MM.1S (cell line): ENCODE data around the gene PSMB11.

Experiments
- DNase-seq: peaks from one replicate; pipeline ENCODE4 v3.0.0-alpha.2; 2015
- H2AFZ ChIP-seq: fragments of 300-600 bp; sonication (generic); 2 replicates; pipeline ENCODE4 v1.6.0; 2016; ENCODE audit warnings: antibody characterized with exemption, low read length
- H3F3A ChIP-seq: fragments of 300-600 bp; sonication (generic); 2 replicates; pipeline ENCODE4 v1.6.1; 2016; ENCODE audit warnings: mild to moderate bottlenecking, antibody characterized with exemption, low read length, moderate library complexity, mixed read lengths; ENCODE audit not compliant: insufficient read depth
- H3K27ac ChIP-seq: fragments of 300-600 bp; sonication (generic); 2 replicates; pipeline ENCODE4 v1.5.1; 2016; ENCODE audit warnings: mild to moderate bottlenecking, low read length
- H3K27me3 ChIP-seq: fragments of 300-600 bp; sonication (generic); replicated peaks from 2 replicates; pipeline ENCODE4 v1.6.0; 2016; ENCODE audit warnings: low read length; ENCODE audit not compliant: insufficient read depth
- H3K36me3 ChIP-seq: fragments of 300-600 bp; sonication (generic); replicated peaks from 2 replicates; pipeline ENCODE4 v1.6.1; 2016; ENCODE audit warnings: mild to moderate bottlenecking, low read length, mixed read lengths; ENCODE audit not compliant: insufficient read depth
- H3K4me1 ChIP-seq: fragments of 300-600 bp; sonication (generic); 2 replicates; pipeline ENCODE4 v1.6.1; 2016; ENCODE audit warnings: low read length, mixed read lengths
- H3K4me2 ChIP-seq: fragments of 300-600 bp; sonication (generic); 2 replicates; pipeline ENCODE4 v1.6.0; 2016; ENCODE audit warnings: low read depth, low read length
- H3K4me3 ChIP-seq: fragments of 300-600 bp; sonication (generic); 2 replicates; pipeline ENCODE4 v1.5.1; 2016; ENCODE audit warnings: low read length, mixed read lengths
- H3K79me2 ChIP-seq: fragments of 300-600 bp; sonication (generic); 2 replicates; pipeline ENCODE4 v1.6.1; 2016; ENCODE audit warnings: mixed run types, low read length, mixed read lengths
- H3K9ac ChIP-seq: fragments of 300-600 bp; sonication (generic); 2 replicates; pipeline ENCODE4 v1.6.1; 2016; ENCODE audit warnings: low read length, mixed read lengths
- H3K9me2 ChIP-seq: fragments of 300-600 bp; sonication (generic); replicated peaks from 2 replicates; pipeline ENCODE4 v1.6.1; 2016; ENCODE audit warnings: mild to moderate bottlenecking, low read length, mixed read lengths; ENCODE audit not compliant: insufficient read depth
- H3K9me3 ChIP-seq: fragments of 300-600 bp; sonication (generic); replicated peaks from 2 replicates; pipeline ENCODE4 v1.6.1; 2016; ENCODE audit warnings: mild to moderate bottlenecking, low read length, mixed read lengths; ENCODE audit not compliant: insufficient read depth
- H4K20me1 ChIP-seq: fragments of 300-600 bp; sonication (generic); 2 replicates; pipeline ENCODE4 v1.6.1; 2016; ENCODE audit warnings: mild to moderate bottlenecking, low read length, moderate library complexity, mixed read lengths; ENCODE audit not compliant: insufficient read depth
- EZH2 ChIP-seq: fragments of 300-600 bp; sonication (generic); optimal IDR thresholded peaks from 2 replicates; pipeline ENCODE3; 2017; ENCODE audit warnings: low read depth, mild to moderate bottlenecking, antibody characterized with exemption, low read length, mixed read lengths
- EZH2phosphoT487 ChIP-seq: fragments of 300-600 bp; sonication (generic); IDR thresholded peaks from 2 replicates; pipeline ENCODE4 v1.6.1; 2018; ENCODE audit warnings: antibody characterized with exemption, low read length
- TF ChIP-seq, protein P1 (sequence below): fragments of 300-600 bp; sonication (generic); IDR thresholded peaks from 2 replicates; pipeline ENCODE4 v1.5.1; 2016; ENCODE audit warnings: antibody characterized with exemption, low read length, mixed read lengths

Gene PSMB11

DNA sequence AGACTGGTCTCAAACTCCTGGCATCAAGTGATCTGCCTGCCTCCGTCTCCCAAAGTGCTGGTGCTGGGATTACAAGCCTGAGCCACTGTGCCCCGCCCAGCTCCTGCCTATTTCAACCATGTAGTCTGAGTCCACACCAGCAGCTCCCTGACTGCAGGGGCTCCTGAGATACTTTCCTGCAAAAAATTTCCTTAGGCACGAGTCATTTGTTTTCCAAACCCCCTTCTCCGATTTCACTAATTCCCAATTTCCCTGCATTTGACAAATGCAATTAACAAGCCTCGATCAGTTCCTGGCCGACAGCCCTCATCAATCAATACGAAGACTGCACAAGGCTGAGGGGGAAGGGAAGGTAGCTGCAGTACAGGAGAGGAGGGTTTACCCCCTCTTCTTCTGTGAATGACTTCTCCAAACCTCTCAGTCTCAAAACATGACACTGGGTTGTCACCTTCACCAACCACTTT, 17.4 kb upstream of the PSMB11 start:
- no peaks in the 10 kb centered on the region for H4K20me1 ChIP-seq
- H3K4me1 ChIP-seq, result no peaks in the 10 kb centered on the region

DNA sequence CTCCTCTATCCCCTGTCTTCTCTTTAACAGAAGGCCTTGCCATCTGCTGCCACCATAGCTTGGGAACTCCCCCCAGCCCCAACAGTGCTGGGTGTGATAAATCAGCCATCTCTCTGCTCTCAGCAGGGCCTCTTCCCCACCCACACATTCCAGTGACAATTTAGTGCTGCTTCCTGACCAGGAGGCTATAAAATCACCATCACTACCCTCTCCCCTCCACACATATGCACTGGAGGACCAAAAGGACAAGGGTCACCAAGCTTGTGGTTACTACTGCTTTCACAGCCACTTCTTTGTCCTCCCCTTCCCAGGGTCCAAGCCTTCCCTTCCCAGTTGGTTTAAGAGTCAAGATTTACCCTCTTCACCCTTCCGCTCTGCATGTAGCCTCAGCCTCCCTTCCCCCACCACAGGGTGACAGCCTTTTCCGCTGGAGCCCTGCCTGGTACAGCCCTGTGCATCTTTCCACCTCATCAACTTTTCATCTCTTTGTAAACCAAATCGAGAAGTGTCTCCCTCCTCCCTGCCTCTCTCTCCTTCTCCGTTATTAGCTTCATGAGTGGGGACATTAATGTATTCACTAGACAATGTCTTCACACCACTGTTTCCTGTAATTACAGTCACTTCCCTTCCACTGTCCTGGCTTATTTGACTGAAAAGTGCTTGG, 16.7 kb upstream of the PSMB11 start:
- Histone ChIP-seq H3K4me1 (no peaks in the 10 kb centered on the region), H3K4me3 (no peak overlapping the region), H3F3A (no peaks in the 10 kb centered on the region), H3K27me3 (no peaks in the 10 kb centered on the region), H3K9me2 (no peaks in the 10 kb centered on the region), H3K4me2 (no peak overlapping the region), H3K9me3 (no peaks in the 10 kb centered on the region), H3K27ac (no peak overlapping the region), H3K79me2 (no peaks in the 10 kb centered on the region), H4K20me1 (no peaks in the 10 kb centered on the region), H3K36me3 (no peaks in the 10 kb centered on the region), H3K9ac (no peak overlapping the region), H2AFZ (no peak overlapping the region)
- TF ChIP-seq EZH2phosphoT487 (no peak), EZH2 (no peak)
- TF ChIP-seq, protein P1, sequence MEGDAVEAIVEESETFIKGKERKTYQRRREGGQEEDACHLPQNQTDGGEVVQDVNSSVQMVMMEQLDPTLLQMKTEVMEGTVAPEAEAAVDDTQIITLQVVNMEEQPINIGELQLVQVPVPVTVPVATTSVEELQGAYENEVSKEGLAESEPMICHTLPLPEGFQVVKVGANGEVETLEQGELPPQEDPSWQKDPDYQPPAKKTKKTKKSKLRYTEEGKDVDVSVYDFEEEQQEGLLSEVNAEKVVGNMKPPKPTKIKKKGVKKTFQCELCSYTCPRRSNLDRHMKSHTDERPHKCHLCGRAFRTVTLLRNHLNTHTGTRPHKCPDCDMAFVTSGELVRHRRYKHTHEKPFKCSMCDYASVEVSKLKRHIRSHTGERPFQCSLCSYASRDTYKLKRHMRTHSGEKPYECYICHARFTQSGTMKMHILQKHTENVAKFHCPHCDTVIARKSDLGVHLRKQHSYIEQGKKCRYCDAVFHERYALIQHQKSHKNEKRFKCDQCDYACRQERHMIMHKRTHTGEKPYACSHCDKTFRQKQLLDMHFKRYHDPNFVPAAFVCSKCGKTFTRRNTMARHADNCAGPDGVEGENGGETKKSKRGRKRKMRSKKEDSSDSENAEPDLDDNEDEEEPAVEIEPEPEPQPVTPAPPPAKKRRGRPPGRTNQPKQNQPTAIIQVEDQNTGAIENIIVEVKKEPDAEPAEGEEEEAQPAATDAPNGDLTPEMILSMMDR, result no peak
- DNase-seq, result no peak

More for the DNA sequence above, 17.4 kb upstream of the PSMB11 start:
- Histone ChIP-seq H3K4me3 (no peak overlapping the region), H3K36me3 (no peaks in the 10 kb centered on the region), H3K27me3 (no peaks in the 10 kb centered on the region), H3K79me2 (no peaks in the 10 kb centered on the region), H3K9me2 (no peaks in the 10 kb centered on the region), H3K9me3 (no peaks in the 10 kb centered on the region), H3K9ac (no peak overlapping the region), H3K27ac (no peak overlapping the region), H3F3A (no peaks in the 10 kb centered on the region), H2AFZ (no peak overlapping the region), H3K4me2 (no peak overlapping the region)
- TF ChIP-seq, protein P1, result no peak
- no peak for TF ChIP-seq EZH2phosphoT487
- DNase-seq, result no peak

DNA sequence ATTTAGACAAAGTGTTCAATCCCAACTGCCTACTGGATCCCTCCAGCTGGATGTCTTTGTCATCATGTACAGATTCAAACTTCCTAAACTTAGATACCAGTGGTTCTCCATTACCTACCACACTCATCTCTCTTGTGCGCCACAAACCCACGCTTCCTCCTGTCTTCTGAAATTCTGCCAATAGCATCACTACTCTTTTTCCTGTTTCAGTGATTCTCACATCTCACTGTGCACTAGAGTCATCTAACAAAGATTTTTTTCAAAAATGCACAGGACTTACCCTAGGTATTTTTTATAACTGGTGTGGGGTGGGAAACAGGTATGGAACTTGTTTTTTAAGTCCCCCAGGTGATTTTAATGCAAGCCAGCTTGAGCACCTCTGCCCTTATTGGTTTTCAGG, 13.2 kb upstream of the PSMB11 start:
- H3K9me3 ChIP-seq, result no peaks in the 10 kb centered on the region
- no peak for DNase-seq
- H3K27me3 ChIP-seq, result no peaks in the 10 kb centered on the region
- no peaks in the 10 kb centered on the region for H3K36me3 ChIP-seq
- no peaks in the 10 kb centered on the region for H3F3A ChIP-seq
- H3K9ac ChIP-seq, result no peak overlapping the region
- H3K4me3 ChIP-seq, result no peak overlapping the region
- no peak overlapping the region for H2AFZ ChIP-seq
- no peaks in the 10 kb centered on the region for H3K9me2 ChIP-seq
- H3K4me2 ChIP-seq, result no peak overlapping the region
- peaks cover 9% of the 10 kb centered on the region for H3K79me2 ChIP-seq
- no peaks in the 10 kb centered on the region for H3K4me1 ChIP-seq
- H3K27ac ChIP-seq, result no peak overlapping the region
- H4K20me1 ChIP-seq, result no peaks in the 10 kb centered on the region
- TF ChIP-seq, protein P1, result no peak
- TF ChIP-seq EZH2phosphoT487, result no peak
- no peak for TF ChIP-seq EZH2
